Skeletal muscle satellite cell (primary cell): ENCODE data around the gene HENMT1.
"Not testable (repeated sequence)": the region's sequence is repeated elsewhere in the genome, so short reads cannot be mapped to it uniquely, and the experiment has no call there.

Experiments
- H3K27me3 ChIP-seq: 2 replicates; pipeline ENCODE4 v1.7.0; 2013; ENCODE audit warnings: low read length; ENCODE audit not compliant: control insufficient read depth, insufficient read depth
- H3K36me3 ChIP-seq: 2 replicates; pipeline ENCODE4 v1.7.0; 2013; ENCODE audit warnings: mild to moderate bottlenecking, control low read depth, low read length; ENCODE audit not compliant: insufficient read depth
- H3K4me1 ChIP-seq: 2 replicates; pipeline ENCODE4 v1.7.0; 2013; ENCODE audit warnings: low read length; ENCODE audit not compliant: control insufficient read depth, insufficient read depth
- H3K4me2 ChIP-seq: 2 replicates; pipeline ENCODE4 v1.7.0; 2013; ENCODE audit warnings: mild to moderate bottlenecking, low read length
- H3K4me3 ChIP-seq: 2 replicates; pipeline ENCODE4 v1.7.0; 2013; ENCODE audit warnings: low read length
- H3K9ac ChIP-seq: 2 replicates; pipeline ENCODE4 v1.7.0; 2013; ENCODE audit warnings: mild to moderate bottlenecking, low read depth, low read length, moderate library complexity
- H3K9me3 ChIP-seq: replicated peaks from 2 replicates; pipeline ENCODE4 v1.7.0; 2013; ENCODE audit warnings: mild to moderate bottlenecking, control low read depth, low read length

Gene HENMT1

GRCh38 chr1:108644984-108645383 lies 15.9 kb downstream of the HENMT1 start:
- Histone ChIP-seq H3K4me1 (peaks cover 8% of the 10 kb centered on the region), H3K9ac (no peak overlapping the region), H3K4me3 (no peak overlapping the region), H3K4me2 (no peak overlapping the region), H3K9me3 (no peaks in the 10 kb centered on the region), H3K27me3 (no peaks in the 10 kb centered on the region), H3K36me3 (no peaks in the 10 kb centered on the region)

GRCh38 chr1:108643492-108644335 lies 17.2 kb downstream of the HENMT1 start:
- Histone ChIP-seq H3K36me3 (no peaks in the 10 kb centered on the region), H3K4me2 (no peak overlapping the region), H3K4me1 (peaks cover 8% of the 10 kb centered on the region)

GRCh38 chr1:108640863-108641262 lies 20.0 kb downstream of the HENMT1 start:
- not testable (repeated sequence) for H3K9ac ChIP-seq, H3K4me1 ChIP-seq, H3K27me3 ChIP-seq, H3K4me3 ChIP-seq, H3K36me3 ChIP-seq, H3K4me2 ChIP-seq, H3K9me3 ChIP-seq

More at GRCh38 chr1:108643492-108644335, 17.2 kb downstream of the HENMT1 start:
- Histone ChIP-seq H3K9me3 (no peaks in the 10 kb centered on the region), H3K4me3 (no peak overlapping the region), H3K27me3 (no peaks in the 10 kb centered on the region), H3K9ac (no peak overlapping the region)

GRCh38 chr1:108639899-108640560 lies 20.9 kb downstream of the HENMT1 start:
- no peak overlapping the region for H3K9ac ChIP-seq
- H3K4me1 ChIP-seq: no peaks in the 10 kb centered on the region
- H3K4me2 ChIP-seq: no peak overlapping the region
- no peaks in the 10 kb centered on the region for H3K36me3 ChIP-seq
- no peaks in the 10 kb centered on the region for H3K27me3 ChIP-seq
- H3K4me3 ChIP-seq: no peak overlapping the region
- H3K9me3 ChIP-seq: no peaks in the 10 kb centered on the region

GRCh38 chr1:108636876-108637275 lies 24.0 kb downstream of the HENMT1 start:
- Histone ChIP-seq H3K36me3 (no peaks in the 10 kb centered on the region), H3K4me3 (no peak overlapping the region), H3K27me3 (no peaks in the 10 kb centered on the region), H3K4me2 (no peak overlapping the region), H3K4me1 (no peaks in the 10 kb centered on the region), H3K9me3 (no peaks in the 10 kb centered on the region), H3K9ac (no peak overlapping the region)

- no peaks in the 10 kb centered on the region for H3K27me3 ChIP-seq
- H3K36me3 ChIP-seq: no peaks in the 10 kb centered on the region
- no peaks in the 10 kb centered on the region for H3K4me1 ChIP-seq
- no peak overlapping the region for H3K9ac ChIP-seq
- H3K4me3 ChIP-seq: no peak overlapping the region
- H3K9me3 ChIP-seq: no peaks in the 10 kb centered on the region
- H3K4me2 ChIP-seq: no peak overlapping the region
These were observed 26.4 kb downstream of the HENMT1 start for GRCh38 chr1:108634521-108634920.

GRCh38 chr1:108628665-108629064 lies 32.2 kb downstream of the HENMT1 start:
- H3K9ac ChIP-seq: no peak overlapping the region
- no peaks in the 10 kb centered on the region for H3K4me1 ChIP-seq
- no peaks in the 10 kb centered on the region for H3K36me3 ChIP-seq
- no peaks in the 10 kb centered on the region for H3K9me3 ChIP-seq
- no peaks in the 10 kb centered on the region for H3K27me3 ChIP-seq
- H3K4me3 ChIP-seq: no peak overlapping the region
- no peak overlapping the region for H3K4me2 ChIP-seq

GRCh38 chr1:108627951-108628350 lies 32.9 kb downstream of the HENMT1 start:
- H3K9me3 ChIP-seq: no peaks in the 10 kb centered on the region
- no peak overlapping the region for H3K9ac ChIP-seq
- no peaks in the 10 kb centered on the region for H3K36me3 ChIP-seq
- no peaks in the 10 kb centered on the region for H3K4me1 ChIP-seq
- H3K4me3 ChIP-seq: no peak overlapping the region
- H3K4me2 ChIP-seq: no peak overlapping the region
- no peaks in the 10 kb centered on the region for H3K27me3 ChIP-seq

GRCh38 chr1:108627256-108627655 lies 33.6 kb downstream of the HENMT1 start:
- Histone ChIP-seq H3K4me3 (no peak overlapping the region), H3K4me1 (no peaks in the 10 kb centered on the region), H3K9ac (no peak overlapping the region), H3K36me3 (no peaks in the 10 kb centered on the region), H3K9me3 (no peaks in the 10 kb centered on the region), H3K27me3 (no peaks in the 10 kb centered on the region), H3K4me2 (no peak overlapping the region)

- Histone ChIP-seq H3K36me3 (no peaks in the 10 kb centered on the region), H3K4me1 (no peaks in the 10 kb centered on the region), H3K9ac (no peak overlapping the region), H3K4me3 (no peak overlapping the region), H3K4me2 (no peak overlapping the region), H3K27me3 (no peaks in the 10 kb centered on the region), H3K9me3 (no peaks in the 10 kb centered on the region)
These were observed 36.8 kb downstream of the HENMT1 start for GRCh38 chr1:108624069-108624468.

GRCh38 chr1:108617724-108618056 lies 43.2 kb downstream of the HENMT1 start:
- Histone ChIP-seq H3K27me3 (no peaks in the 10 kb centered on the region), H3K4me2 (no peak overlapping the region), H3K4me1 (no peaks in the 10 kb centered on the region), H3K9ac (no peak overlapping the region), H3K4me3 (no peak overlapping the region), H3K9me3 (no peaks in the 10 kb centered on the region), H3K36me3 (no peaks in the 10 kb centered on the region)
